ENCODE results near the gene SLC7A7. TPM values are rescaled to one million over a fixed set of nuclear protein-coding genes. Genes with fewer than 3 reads are reported as not detected.

Gene SLC7A7
- total and polyA plus RNA-seq, 2 of the 13 experiments (the other 11 are each of a cell fraction or from before 2014, with no cell fraction given), result 0.13 to 0.63 TPM

DNA sequence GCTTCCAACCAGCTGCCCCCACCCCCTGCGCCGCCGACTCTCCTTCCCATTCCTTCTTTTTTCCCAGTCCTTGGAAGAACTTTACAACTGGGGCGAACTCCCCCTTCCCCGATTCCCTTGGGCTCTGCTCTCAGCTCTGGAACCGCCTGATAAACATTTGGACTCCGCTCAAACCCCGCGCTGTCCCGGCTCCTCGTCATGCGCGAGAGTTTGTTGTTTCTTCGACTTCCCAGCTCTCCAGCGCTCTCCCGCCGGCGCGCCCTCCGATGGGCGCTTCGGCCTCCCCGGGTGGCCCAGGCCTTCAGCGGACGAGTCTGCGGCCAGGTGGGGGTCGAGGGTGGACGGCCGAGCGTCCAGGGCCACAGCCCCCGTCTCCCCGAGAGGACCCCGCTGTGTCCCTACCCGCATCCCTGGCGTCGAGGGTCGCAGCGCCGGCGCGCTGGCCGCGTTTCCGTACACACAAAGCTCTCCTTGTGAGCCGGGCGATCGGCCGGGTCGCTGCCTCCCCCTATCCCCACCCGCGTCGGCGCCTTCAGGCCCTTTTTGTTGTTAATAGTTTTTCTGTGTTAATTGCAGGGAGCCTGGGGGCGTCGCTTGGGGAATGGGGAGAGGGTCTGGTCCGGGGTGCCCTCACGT is 22.0 kb upstream of the SLC7A7 start (continued):
- TF ChIP-seq PRDM10 (CRISPR knock-in tag; IDR thresholded peaks at IDR 0.05; ENCODE audit: low read depth) (no peak), ZNF138 (CRISPR knock-in tag; IDR thresholded peaks at IDR 0.05; ENCODE audit: low read depth) (peak; percentile 53), TRIM24 (CRISPR knock-in tag; IDR thresholded peaks at IDR 0.05) (no peak), RFX3 (CRISPR knock-in tag; IDR thresholded peaks at IDR 0.05) (no peak), ZNF777 (CRISPR knock-in tag; IDR thresholded peaks at IDR 0.05) (peak; percentile 100), PATZ1 (CRISPR knock-in tag; IDR thresholded peaks at IDR 0.05) (peak; percentile 45)
- TF ChIP-seq, protein P1, sequence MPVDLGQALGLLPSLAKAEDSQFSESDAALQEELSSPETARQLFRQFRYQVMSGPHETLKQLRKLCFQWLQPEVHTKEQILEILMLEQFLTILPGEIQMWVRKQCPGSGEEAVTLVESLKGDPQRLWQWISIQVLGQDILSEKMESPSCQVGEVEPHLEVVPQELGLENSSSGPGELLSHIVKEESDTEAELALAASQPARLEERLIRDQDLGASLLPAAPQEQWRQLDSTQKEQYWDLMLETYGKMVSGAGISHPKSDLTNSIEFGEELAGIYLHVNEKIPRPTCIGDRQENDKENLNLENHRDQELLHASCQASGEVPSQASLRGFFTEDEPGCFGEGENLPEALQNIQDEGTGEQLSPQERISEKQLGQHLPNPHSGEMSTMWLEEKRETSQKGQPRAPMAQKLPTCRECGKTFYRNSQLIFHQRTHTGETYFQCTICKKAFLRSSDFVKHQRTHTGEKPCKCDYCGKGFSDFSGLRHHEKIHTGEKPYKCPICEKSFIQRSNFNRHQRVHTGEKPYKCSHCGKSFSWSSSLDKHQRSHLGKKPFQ (CRISPR knock-in tag; IDR thresholded peaks at IDR 0.05; ENCODE audit: insufficient replicate concordance), result no peak
- TF ChIP-seq, protein P2, sequence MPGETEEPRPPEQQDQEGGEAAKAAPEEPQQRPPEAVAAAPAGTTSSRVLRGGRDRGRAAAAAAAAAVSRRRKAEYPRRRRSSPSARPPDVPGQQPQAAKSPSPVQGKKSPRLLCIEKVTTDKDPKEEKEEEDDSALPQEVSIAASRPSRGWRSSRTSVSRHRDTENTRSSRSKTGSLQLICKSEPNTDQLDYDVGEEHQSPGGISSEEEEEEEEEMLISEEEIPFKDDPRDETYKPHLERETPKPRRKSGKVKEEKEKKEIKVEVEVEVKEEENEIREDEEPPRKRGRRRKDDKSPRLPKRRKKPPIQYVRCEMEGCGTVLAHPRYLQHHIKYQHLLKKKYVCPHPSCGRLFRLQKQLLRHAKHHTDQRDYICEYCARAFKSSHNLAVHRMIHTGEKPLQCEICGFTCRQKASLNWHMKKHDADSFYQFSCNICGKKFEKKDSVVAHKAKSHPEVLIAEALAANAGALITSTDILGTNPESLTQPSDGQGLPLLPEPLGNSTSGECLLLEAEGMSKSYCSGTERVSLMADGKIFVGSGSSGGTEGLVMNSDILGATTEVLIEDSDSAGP (CRISPR knock-in tag; IDR thresholded peaks at IDR 0.05; ENCODE audit: borderline replicate concordance), result no peak; the same call in 1 of the 2 replicates
- TF ChIP-seq, protein P3, sequence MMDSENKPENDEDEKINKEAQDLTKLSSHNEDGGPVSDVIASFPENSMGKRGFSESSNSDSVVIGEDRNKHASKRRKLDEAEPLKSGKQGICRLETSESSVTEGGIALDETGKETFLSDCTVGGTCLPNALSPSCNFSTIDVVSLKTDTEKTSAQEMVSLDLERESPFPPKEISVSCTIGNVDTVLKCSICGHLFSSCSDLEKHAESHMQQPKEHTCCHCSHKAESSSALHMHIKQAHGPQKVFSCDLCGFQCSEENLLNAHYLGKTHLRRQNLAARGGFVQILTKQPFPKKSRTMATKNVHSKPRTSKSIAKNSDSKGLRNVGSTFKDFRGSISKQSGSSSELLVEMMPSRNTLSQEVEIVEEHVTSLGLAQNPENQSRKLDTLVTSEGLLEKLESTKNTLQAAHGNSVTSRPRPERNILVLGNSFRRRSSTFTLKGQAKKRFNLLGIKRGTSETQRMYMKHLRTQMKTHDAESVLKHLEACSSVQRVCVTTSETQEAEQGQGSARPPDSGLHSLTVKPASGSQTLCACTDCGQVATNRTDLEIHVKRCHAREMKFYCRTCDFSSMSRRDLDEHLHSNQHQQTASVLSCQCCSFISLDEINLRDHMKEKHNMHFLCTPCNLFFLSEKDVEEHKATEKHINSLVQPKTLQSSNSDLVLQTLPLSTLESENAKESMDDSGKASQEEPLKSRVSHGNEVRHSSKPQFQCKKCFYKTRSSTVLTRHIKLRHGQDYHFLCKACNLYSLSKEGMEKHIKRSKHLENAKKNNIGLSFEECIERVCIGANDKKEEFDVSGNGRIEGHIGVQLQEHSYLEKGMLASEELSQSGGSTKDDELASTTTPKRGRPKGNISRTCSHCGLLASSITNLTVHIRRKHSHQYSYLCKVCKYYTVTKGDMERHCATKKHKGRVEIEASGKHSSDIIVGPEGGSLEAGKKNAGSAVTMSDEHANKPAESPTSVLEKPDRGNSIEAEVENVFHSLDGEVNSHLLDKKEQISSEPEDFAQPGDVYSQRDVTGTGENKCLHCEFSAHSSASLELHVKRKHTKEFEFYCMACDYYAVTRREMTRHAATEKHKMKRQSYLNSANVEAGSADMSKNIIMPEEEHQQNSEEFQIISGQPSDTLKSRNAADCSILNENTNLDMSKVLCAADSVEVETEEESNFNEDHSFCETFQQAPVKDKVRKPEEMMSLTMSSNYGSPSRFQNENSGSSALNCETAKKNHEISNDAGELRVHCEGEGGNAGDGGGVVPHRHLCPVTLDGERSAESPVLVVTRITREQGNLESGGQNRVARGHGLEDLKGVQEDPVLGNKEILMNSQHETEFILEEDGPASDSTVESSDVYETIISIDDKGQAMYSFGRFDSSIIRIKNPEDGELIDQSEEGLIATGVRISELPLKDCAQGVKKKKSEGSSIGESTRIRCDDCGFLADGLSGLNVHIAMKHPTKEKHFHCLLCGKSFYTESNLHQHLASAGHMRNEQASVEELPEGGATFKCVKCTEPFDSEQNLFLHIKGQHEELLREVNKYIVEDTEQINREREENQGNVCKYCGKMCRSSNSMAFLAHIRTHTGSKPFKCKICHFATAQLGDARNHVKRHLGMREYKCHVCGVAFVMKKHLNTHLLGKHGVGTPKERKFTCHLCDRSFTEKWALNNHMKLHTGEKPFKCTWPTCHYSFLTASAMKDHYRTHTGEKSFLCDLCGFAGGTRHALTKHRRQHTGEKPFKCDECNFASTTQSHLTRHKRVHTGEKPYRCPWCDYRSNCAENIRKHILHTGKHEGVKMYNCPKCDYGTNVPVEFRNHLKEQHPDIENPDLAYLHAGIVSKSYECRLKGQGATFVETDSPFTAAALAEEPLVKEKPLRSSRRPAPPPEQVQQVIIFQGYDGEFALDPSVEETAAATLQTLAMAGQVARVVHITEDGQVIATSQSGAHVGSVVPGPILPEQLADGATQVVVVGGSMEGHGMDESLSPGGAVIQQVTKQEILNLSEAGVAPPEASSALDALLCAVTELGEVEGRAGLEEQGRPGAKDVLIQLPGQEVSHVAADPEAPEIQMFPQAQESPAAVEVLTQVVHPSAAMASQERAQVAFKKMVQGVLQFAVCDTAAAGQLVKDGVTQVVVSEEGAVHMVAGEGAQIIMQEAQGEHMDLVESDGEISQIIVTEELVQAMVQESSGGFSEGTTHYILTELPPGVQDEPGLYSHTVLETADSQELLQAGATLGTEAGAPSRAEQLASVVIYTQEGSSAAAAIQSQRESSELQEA (CRISPR knock-in tag; IDR thresholded peaks at IDR 0.05; ENCODE audit: not compliant biosample characterization), result peak; percentile 97

Measured in HepG2 (cell line).